Fibroblast of pulmonary artery (primary cell): ENCODE results near the gene CFAP69.

Experiments
- DNase-seq: peaks from one replicate; pipeline ENCODE4 v3.0.0-alpha.2; 2010; ENCODE audit warnings: low read depth
- H3K4me3 ChIP-seq: replicated peaks from 2 replicates; pipeline ENCODE4 v1.5.1; 2011; ENCODE audit warnings: low read depth, mild to moderate bottlenecking, control low read depth, low read length, moderate library complexity
- CTCF ChIP-seq: IDR thresholded peaks from 2 replicates; pipeline ENCODE4 v1.5.1; 2011; ENCODE audit warnings: mild to moderate bottlenecking, control low read depth, low read length, inconsistent platforms; ENCODE audit errors: missing control alignments

Gene CFAP69

GRCh38 chr7:90266808-90267207 lies 21.8 kb downstream of the CFAP69 start:
- TF ChIP-seq CTCF = no peak
- DNase-seq = peak; percentile 96
- no peak overlapping the region for H3K4me3 ChIP-seq

- TF ChIP-seq CTCF = no peak
- no peak overlapping the region for H3K4me3 ChIP-seq
- DNase-seq = no peak
These were observed 22.4 kb downstream of the CFAP69 start for GRCh38 chr7:90267263-90267858.

- no peak for DNase-seq
- no peak for TF ChIP-seq CTCF
- H3K4me3 ChIP-seq = no peak overlapping the region
These were observed 24.2 kb downstream of the CFAP69 start for GRCh38 chr7:90269163-90269562.

GRCh38 chr7:90270431-90271178 lies 25.6 kb downstream of the CFAP69 start:
- no peak for TF ChIP-seq CTCF
- H3K4me3 ChIP-seq = no peak overlapping the region
- DNase-seq = no peak

- DNase-seq = peak; percentile 76
- TF ChIP-seq CTCF = no peak
- no peak overlapping the region for H3K4me3 ChIP-seq
These were observed 26.8 kb downstream of the CFAP69 start for GRCh38 chr7:90271753-90272152.

- TF ChIP-seq CTCF = no peak
- no peak overlapping the region for H3K4me3 ChIP-seq
- no peak for DNase-seq
These were observed 27.3 kb downstream of the CFAP69 start for GRCh38 chr7:90272242-90272641.

- TF ChIP-seq CTCF = no peak
- H3K4me3 ChIP-seq = no peak overlapping the region
- no peak for DNase-seq
These were observed 29.2 kb downstream of the CFAP69 start for GRCh38 chr7:90274161-90274560.
